ENCODE measurements around the gene CREB5. TPM values are rescaled to one million over a fixed set of nuclear protein-coding genes. Genes with fewer than 3 reads are reported as not detected.

The CREB5 gene
- total and polyA plus RNA-seq, 2 experiments from 2014 or later, result 2.4 to 4.4 TPM

DNA sequence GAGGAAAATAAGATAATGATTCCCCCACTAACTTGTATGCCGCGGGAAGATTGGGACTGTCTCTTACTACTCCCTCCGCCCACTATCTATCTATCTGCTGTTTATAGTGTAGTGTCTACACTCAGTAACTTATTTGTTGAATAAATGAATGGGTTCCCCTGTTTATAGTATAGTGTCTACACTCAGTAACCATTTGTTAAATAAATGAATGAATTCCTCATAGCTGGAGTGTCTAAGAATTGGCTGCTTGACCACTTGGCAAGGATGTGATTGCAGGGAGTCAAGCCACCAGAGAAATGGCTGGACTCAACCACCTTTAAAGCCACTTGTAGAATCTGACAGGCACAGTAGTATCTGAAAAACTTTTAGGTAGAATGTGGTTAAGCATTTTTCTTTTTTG is 398.7 kb downstream of the CREB5 start:
- Histone ChIP-seq H3K4me1 (ENCODE audit: insufficient read depth) (no peaks in the 10 kb centered on the region), H3K36me3 (ENCODE audit: insufficient read depth) (no peaks in the 10 kb centered on the region), H3K9me2 (ENCODE audit: insufficient read depth) (no peaks in the 10 kb centered on the region), H3K27ac (ENCODE audit: low read depth) (no peak overlapping the region), H3F3A (replicated peaks; ENCODE audit: low read depth) (no peaks in the 10 kb centered on the region), H3K4me2 (no peak overlapping the region), H3K27me3 (ENCODE audit: insufficient read depth) (no peaks in the 10 kb centered on the region), H4K20me1 (replicated peaks; ENCODE audit: insufficient read depth) (no peaks in the 10 kb centered on the region), H2AFZ (no peak overlapping the region), H3K79me2 (replicated peaks; ENCODE audit: insufficient read depth) (no peaks in the 10 kb centered on the region), H3K4me3 (no peak overlapping the region)
- H3K27ac Mint-ChIP-seq, result no peak overlapping the region
- no peaks in the 10 kb centered on the region for H3K27me3 Mint-ChIP-seq (ENCODE audit: insufficient read depth, low read depth, poor library complexity)
- H3K4me3 Mint-ChIP-seq, result no peak overlapping the region
- H3K9me3 Mint-ChIP-seq, result no peaks in the 10 kb centered on the region
- no peaks in the 10 kb centered on the region for H3K36me3 Mint-ChIP-seq (ENCODE audit: low read depth)
- TF ChIP-seq, protein P1, sequence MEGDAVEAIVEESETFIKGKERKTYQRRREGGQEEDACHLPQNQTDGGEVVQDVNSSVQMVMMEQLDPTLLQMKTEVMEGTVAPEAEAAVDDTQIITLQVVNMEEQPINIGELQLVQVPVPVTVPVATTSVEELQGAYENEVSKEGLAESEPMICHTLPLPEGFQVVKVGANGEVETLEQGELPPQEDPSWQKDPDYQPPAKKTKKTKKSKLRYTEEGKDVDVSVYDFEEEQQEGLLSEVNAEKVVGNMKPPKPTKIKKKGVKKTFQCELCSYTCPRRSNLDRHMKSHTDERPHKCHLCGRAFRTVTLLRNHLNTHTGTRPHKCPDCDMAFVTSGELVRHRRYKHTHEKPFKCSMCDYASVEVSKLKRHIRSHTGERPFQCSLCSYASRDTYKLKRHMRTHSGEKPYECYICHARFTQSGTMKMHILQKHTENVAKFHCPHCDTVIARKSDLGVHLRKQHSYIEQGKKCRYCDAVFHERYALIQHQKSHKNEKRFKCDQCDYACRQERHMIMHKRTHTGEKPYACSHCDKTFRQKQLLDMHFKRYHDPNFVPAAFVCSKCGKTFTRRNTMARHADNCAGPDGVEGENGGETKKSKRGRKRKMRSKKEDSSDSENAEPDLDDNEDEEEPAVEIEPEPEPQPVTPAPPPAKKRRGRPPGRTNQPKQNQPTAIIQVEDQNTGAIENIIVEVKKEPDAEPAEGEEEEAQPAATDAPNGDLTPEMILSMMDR (conservative IDR thresholded peaks at IDR 0.05; ENCODE audit: low read depth in 2 of 2), result no peak
- TF ChIP-seq ZNF331 (CRISPR knock-in tag; IDR thresholded peaks at IDR 0.05; ENCODE audit: low read depth), result no peak
- TF ChIP-seq, protein P2, sequence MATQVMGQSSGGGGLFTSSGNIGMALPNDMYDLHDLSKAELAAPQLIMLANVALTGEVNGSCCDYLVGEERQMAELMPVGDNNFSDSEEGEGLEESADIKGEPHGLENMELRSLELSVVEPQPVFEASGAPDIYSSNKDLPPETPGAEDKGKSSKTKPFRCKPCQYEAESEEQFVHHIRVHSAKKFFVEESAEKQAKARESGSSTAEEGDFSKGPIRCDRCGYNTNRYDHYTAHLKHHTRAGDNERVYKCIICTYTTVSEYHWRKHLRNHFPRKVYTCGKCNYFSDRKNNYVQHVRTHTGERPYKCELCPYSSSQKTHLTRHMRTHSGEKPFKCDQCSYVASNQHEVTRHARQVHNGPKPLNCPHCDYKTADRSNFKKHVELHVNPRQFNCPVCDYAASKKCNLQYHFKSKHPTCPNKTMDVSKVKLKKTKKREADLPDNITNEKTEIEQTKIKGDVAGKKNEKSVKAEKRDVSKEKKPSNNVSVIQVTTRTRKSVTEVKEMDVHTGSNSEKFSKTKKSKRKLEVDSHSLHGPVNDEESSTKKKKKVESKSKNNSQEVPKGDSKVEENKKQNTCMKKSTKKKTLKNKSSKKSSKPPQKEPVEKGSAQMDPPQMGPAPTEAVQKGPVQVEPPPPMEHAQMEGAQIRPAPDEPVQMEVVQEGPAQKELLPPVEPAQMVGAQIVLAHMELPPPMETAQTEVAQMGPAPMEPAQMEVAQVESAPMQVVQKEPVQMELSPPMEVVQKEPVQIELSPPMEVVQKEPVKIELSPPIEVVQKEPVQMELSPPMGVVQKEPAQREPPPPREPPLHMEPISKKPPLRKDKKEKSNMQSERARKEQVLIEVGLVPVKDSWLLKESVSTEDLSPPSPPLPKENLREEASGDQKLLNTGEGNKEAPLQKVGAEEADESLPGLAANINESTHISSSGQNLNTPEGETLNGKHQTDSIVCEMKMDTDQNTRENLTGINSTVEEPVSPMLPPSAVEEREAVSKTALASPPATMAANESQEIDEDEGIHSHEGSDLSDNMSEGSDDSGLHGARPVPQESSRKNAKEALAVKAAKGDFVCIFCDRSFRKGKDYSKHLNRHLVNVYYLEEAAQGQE (IDR thresholded peaks at IDR 0.05; ENCODE audit: unreplicated experiment), result no peak
- TF ChIP-seq STAT1 (IDR thresholded peaks at IDR 0.05; ENCODE audit: unreplicated experiment), result no peak
- no peak for TF ChIP-seq POLR2AphosphoS5 (IDR thresholded peaks at IDR 0.05; ENCODE audit: low read depth)
- TF ChIP-seq EZH2phosphoT487 (IDR thresholded peaks at IDR 0.05; ENCODE audit: unreplicated experiment), result no peak
- TF ChIP-seq NANOG (IDR thresholded peaks at IDR 0.05; ENCODE audit: borderline replicate concordance), result no peak
- TF ChIP-seq, protein P3, sequence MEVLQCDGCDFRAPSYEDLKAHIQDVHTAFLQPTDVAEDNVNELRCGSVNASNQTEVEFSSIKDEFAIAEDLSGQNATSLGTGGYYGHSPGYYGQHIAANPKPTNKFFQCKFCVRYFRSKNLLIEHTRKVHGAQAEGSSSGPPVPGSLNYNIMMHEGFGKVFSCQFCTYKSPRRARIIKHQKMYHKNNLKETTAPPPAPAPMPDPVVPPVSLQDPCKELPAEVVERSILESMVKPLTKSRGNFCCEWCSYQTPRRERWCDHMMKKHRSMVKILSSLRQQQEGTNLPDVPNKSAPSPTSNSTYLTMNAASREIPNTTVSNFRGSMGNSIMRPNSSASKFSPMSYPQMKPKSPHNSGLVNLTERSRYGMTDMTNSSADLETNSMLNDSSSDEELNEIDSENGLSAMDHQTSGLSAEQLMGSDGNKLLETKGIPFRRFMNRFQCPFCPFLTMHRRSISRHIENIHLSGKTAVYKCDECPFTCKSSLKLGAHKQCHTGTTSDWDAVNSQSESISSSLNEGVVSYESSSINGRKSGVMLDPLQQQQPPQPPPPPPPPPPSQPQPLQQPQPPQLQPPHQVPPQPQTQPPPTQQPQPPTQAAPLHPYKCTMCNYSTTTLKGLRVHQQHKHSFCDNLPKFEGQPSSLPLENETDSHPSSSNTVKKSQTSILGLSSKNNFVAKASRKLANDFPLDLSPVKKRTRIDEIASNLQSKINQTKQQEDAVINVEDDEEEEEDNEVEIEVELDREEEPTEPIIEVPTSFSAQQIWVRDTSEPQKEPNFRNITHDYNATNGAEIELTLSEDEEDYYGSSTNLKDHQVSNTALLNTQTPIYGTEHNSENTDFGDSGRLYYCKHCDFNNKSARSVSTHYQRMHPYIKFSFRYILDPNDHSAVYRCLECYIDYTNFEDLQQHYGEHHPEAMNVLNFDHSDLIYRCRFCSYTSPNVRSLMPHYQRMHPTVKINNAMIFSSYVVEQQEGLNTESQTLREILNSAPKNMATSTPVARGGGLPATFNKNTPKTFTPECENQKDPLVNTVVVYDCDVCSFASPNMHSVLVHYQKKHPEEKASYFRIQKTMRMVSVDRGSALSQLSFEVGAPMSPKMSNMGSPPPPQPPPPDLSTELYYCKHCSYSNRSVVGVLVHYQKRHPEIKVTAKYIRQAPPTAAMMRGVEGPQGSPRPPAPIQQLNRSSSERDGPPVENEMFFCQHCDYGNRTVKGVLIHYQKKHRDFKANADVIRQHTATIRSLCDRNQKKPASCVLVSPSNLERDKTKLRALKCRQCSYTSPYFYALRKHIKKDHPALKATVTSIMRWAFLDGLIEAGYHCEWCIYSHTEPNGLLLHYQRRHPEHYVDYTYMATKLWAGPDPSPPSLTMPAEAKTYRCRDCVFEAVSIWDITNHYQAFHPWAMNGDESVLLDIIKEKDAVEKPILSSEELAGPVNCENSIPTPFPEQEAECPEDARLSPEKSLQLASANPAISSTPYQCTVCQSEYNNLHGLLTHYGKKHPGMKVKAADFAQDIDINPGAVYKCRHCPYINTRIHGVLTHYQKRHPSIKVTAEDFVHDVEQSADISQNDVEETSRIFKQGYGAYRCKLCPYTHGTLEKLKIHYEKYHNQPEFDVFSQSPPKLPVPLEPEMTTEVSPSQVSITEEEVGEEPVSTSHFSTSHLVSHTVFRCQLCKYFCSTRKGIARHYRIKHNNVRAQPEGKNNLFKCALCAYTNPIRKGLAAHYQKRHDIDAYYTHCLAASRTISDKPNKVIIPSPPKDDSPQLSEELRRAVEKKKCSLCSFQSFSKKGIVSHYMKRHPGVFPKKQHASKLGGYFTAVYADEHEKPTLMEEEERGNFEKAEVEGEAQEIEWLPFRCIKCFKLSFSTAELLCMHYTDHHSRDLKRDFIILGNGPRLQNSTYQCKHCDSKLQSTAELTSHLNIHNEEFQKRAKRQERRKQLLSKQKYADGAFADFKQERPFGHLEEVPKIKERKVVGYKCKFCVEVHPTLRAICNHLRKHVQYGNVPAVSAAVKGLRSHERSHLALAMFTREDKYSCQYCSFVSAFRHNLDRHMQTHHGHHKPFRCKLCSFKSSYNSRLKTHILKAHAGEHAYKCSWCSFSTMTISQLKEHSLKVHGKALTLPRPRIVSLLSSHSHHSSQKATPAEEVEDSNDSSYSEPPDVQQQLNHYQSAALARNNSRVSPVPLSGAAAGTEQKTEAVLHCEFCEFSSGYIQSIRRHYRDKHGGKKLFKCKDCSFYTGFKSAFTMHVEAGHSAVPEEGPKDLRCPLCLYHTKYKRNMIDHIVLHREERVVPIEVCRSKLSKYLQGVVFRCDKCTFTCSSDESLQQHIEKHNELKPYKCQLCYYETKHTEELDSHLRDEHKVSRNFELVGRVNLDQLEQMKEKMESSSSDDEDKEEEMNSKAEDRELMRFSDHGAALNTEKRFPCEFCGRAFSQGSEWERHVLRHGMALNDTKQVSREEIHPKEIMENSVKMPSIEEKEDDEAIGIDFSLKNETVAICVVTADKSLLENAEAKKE (CRISPR knock-in tag; IDR thresholded peaks at IDR 0.05), result no peak
- no peak for TF ChIP-seq JUNB (IDR thresholded peaks at IDR 0.05; ENCODE audit: unreplicated experiment)
- no peak for TF ChIP-seq CREB1 (CRISPR knock-in tag; IDR thresholded peaks at IDR 0.05; ENCODE audit: low read depth)
- TF ChIP-seq, protein P4, sequence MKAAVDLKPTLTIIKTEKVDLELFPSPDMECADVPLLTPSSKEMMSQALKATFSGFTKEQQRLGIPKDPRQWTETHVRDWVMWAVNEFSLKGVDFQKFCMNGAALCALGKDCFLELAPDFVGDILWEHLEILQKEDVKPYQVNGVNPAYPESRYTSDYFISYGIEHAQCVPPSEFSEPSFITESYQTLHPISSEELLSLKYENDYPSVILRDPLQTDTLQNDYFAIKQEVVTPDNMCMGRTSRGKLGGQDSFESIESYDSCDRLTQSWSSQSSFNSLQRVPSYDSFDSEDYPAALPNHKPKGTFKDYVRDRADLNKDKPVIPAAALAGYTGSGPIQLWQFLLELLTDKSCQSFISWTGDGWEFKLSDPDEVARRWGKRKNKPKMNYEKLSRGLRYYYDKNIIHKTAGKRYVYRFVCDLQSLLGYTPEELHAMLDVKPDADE (IDR thresholded peaks at IDR 0.05), result no peak
- no peak for TF ChIP-seq ZNF114 (CRISPR knock-in tag; IDR thresholded peaks at IDR 0.05)
- TF ChIP-seq EZH2 (IDR thresholded peaks at IDR 0.05; ENCODE audit: low read depth, unreplicated experiment), result no peak
- ATAC-seq, result no peak
- H3K4me1 Mint-ChIP-seq, result peaks cover 4% of the 10 kb centered on the region; the same call in 2 of the 3 replicates
- no peak for DNase-seq (ENCODE audit: low spot score)
